NOMO-1 (cell line): ENCODE measurements around the gene NKX3-2.

Experiments used
- DNase-seq, 2 experiments: peaks; one replicate each; lab custom pipeline; 2025; ENCODE audit not compliant: unreplicated experiment in 2 of 2; lab: John Stamatoyannopoulos, UW

NKX3-2 gene

GRCh38 chr4:13515268-13515667, 29.0 kb downstream of the NKX3-2 start:
- no peak for DNase-seq

GRCh38 chr4:13514722-13515121, 29.6 kb downstream of the NKX3-2 start:
- peak in 1 of 2 experiments; percentile 39 for DNase-seq

GRCh38 chr4:13511101-13511500, 33.2 kb downstream of the NKX3-2 start:
- no peak for DNase-seq

GRCh38 chr4:13509442-13509841, 34.9 kb downstream of the NKX3-2 start:
- DNase-seq: no peak

GRCh38 chr4:13504374-13504773, 39.9 kb downstream of the NKX3-2 start:
- no peak for DNase-seq

DNA sequence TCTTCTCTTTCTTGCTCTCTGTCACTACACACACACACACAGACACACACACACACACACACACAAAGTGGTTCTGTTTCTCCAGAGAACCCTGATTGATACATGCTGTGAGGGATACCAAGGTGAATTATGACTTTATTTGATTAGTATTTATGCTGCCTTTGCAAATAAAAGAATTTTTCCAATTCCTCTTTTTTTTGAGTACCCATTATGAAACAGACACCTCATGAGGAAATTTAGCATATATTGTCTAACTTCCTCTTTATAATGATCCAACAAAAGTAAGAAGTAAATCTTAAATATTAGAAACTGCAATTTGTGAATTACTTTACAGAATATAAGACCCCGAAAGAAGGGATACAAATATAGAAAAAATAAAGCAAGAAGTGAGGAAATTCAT, 45.8 kb downstream of the NKX3-2 start:
- peak; percentile 55 to 82 for DNase-seq

GRCh38 chr4:13496605-13497004, 47.7 kb downstream of the NKX3-2 start:
- no peak for DNase-seq

DNA sequence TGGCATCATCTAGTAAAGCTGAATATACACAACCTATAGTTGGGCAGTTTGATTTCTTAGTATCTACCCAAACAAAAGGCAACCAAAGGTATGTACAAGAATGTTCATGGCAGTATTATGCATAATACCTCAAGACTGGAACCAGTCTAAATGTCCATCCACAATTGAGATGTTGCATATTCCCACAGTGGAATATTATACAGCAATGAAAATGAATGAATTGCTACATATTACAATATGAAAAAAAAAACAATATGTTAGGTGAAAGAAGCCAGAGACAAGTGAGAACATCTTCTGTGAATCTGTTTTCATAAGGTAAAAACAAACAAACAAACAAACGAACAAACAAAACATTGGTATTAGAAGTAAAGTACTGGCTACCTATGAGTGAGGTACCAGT, 48.6 kb downstream of the NKX3-2 start:
- no peak for DNase-seq

DNA sequence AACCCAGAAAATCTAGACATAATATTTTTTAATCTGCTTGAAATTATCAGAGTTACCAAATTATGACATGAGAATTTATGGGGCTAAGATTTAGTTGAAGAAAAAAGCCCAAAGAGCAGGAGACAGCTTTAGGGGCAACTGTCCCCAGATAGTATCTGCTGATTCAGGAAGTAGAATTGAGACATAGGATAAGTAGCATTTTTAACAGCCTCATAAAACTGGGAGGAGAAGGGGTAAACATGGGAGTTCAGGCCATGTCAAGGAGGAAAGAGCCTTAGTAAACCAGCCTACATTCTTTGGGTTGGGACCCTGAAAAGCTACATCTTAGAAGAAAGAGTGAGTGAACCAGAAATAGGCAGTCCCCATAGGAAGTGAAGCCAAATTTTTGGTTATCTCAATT, 50.5 kb downstream of the NKX3-2 start:
- peak in 1 of 2 experiments; percentile 12 for DNase-seq

- peak in 1 of 2 experiments; percentile 35 for DNase-seq
Measured at GRCh38 chr4:13492747-13493146, 51.6 kb downstream of the NKX3-2 start.
